ENCODE results near the gene TINCR.

The TINCR gene

GRCh38 chr19:5512715-5513114 lies 55.0 kb downstream of the TINCR start:
- DNase-seq (ENCODE audit: low read depth in 2 of 2): no peak
